Suprapubic skin (tissue), 4 donors: ENCODE data around the gene ICAM4. TPM values are rescaled to one million over a fixed set of nuclear protein-coding genes. Genes with fewer than 3 reads are reported as not detected.

Source experiments
- DNase-seq, 2 donors: peaks; one replicate each; pipeline ENCODE4 v3.0.0-alpha.2; 2019; ENCODE audit warnings: low spot score in 2 of 2
- H3K27ac ChIP-seq: fragments of 200-600 bp; sonication (generic); one replicate; pipeline ENCODE4 v1.5.1; 2019
- H3K27me3 ChIP-seq: fragments of 200-600 bp; sonication (generic); one replicate; pipeline ENCODE4 v1.5.1; 2019
- H3K36me3 ChIP-seq: fragments of 200-600 bp; sonication (generic); one replicate; pipeline ENCODE4 v1.5.1; 2019
- H3K4me1 ChIP-seq: fragments of 200-600 bp; sonication (generic); one replicate; pipeline ENCODE4 v1.5.1; 2019
- H3K4me3 ChIP-seq: fragments of 200-600 bp; sonication (generic); one replicate; pipeline ENCODE4 v1.5.1; 2019; ENCODE audit warnings: mild to moderate bottlenecking
- H3K9me3 ChIP-seq: fragments of 200-600 bp; sonication (generic); one replicate; pipeline ENCODE4 v1.5.1; 2019
- CTCF ChIP-seq, 2 donors: fragments of 200-600 bp in 1 of 2; fragments of 450-650 bp in 1 of 2; sonication (generic) in 1 of 2; IDR thresholded peaks; one replicate each; pipeline ENCODE4 v1.5.1; 2016 to 2019; ENCODE audit warnings: antibody characterized with exemption in 2 of 2, mild to moderate bottlenecking in 1 of 2, moderate library complexity in 1 of 2
- EP300 ChIP-seq: sonication (generic); formaldehyde crosslinking; IDR thresholded peaks from one replicate; pipeline ENCODE4 v1.6.1; 2017; ENCODE audit warnings: antibody characterized with exemption
- POLR2A ChIP-seq, 2 donors: fragments of 450-650 bp; IDR thresholded peaks; one replicate each; pipeline ENCODE4 v1.6.1; 2017; ENCODE audit warnings: antibody characterized with exemption in 2 of 2, mild to moderate bottlenecking in 2 of 2, moderate library complexity in 2 of 2
- POLR2AphosphoS5 ChIP-seq, 3 donors: sonication (generic); formaldehyde crosslinking; IDR thresholded peaks; one replicate each; pipeline ENCODE4 v1.6.1; 2017; ENCODE audit warnings: antibody characterized with exemption in 3 of 3
- WGBS: methylation state at CpG from one replicate; pipeline ENCODE4 v1.1.5; 2018; 5-methylcytosine and 5-hydroxymethylcytosine counted together
- total RNA-seq, 4 donors: library from RNA; depleted of rRNA; stranded (reverse); fragments of >200 nt; gene quantifications; one replicate each; pipeline ENCODE4 v1.1.0, GENCODE V29; 2016

Gene ICAM4
- total RNA-seq, 4 donors from 2014 or later: not detected

DNA sequence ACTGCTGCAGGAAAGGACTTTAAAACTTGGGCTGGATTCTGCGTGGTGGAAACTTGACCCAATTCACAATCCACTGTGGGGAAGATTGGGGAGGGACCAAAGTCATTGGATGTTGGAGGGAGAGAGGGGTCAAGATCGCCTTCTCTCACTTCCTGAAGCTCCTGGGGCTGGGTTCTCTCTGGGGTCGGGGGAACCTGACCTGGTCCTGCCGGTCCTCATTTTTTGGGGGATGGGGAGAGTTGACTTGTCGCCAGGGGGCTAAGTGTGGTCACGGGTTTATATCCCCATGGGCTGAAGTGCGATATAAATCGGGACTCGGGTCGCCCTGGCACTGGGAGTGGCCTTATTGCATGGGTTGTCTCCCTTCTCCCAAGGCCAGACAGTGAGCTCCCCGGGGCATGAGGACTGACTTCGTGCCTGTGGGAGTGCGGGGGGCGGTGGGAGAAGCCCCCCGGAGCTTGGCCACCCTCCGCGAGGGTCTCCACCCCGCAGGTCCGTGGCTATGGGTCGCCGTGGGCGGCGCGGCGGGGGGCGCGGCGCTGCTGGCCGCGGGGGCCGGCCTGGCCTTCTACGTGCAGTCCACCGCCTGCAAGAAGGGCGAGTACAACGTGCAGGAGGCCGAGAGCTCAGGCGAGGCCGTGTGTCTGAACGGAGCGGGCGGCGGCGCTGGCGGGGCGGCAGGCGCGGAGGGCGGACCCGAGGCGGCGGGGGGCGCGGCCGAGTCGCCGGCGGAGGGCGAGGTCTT lies 9.3 kb downstream of the ICAM4 start:
- TF ChIP-seq POLR2A (IDR thresholded peaks at IDR 0.05): no peak
- TF ChIP-seq POLR2AphosphoS5 (IDR thresholded peaks at IDR 0.05): no peak
- no peak for TF ChIP-seq CTCF (IDR thresholded peaks at IDR 0.05)
- no peak for TF ChIP-seq EP300
- H3K4me1 ChIP-seq: peaks cover 44% of the 10 kb centered on the region
- H3K9me3 ChIP-seq: no peaks in the 10 kb centered on the region
- DNase-seq: no peak
- H3K4me3 ChIP-seq: peak overlapping the region; percentile 39
- 14% methylated on average over 33 of the region's 58 CpGs for WGBS
- H3K36me3 ChIP-seq: no peaks in the 10 kb centered on the region
- no peak overlapping the region for H3K27ac ChIP-seq
- H3K27me3 ChIP-seq: peaks cover 70% of the 10 kb centered on the region

- H3K36me3 ChIP-seq: no peaks in the 10 kb centered on the region
- peaks cover 33% of the 10 kb centered on the region for H3K27me3 ChIP-seq
Observed at GRCh38 chr19:10299545-10300458, 13.0 kb downstream of the ICAM4 start.

GRCh38 chr19:10305139-10305806 lies 18.5 kb downstream of the ICAM4 start:
- no peak overlapping the region for H3K4me3 ChIP-seq
- no peak for TF ChIP-seq CTCF (IDR thresholded peaks at IDR 0.05)
- no peak for TF ChIP-seq POLR2AphosphoS5 (IDR thresholded peaks at IDR 0.05)
- TF ChIP-seq POLR2A (IDR thresholded peaks at IDR 0.05): no peak
- no peak for TF ChIP-seq EP300
- 82% methylated on average over 15 of the region's 17 CpGs for WGBS
- H3K27ac ChIP-seq: no peak overlapping the region
- H3K27me3 ChIP-seq: no peaks in the 10 kb centered on the region
- no peaks in the 10 kb centered on the region for H3K4me1 ChIP-seq
- H3K9me3 ChIP-seq: no peaks in the 10 kb centered on the region
- DNase-seq: no peak
- H3K36me3 ChIP-seq: peaks cover 5% of the 10 kb centered on the region

More at GRCh38 chr19:10299545-10300458, 13.0 kb downstream of the ICAM4 start:
- peaks cover 15% of the 10 kb centered on the region for H3K4me1 ChIP-seq
- H3K9me3 ChIP-seq: no peaks in the 10 kb centered on the region
- no peak for TF ChIP-seq POLR2AphosphoS5 (IDR thresholded peaks at IDR 0.05)
- TF ChIP-seq POLR2A (IDR thresholded peaks at IDR 0.05): no peak
- no peak for TF ChIP-seq CTCF (IDR thresholded peaks at IDR 0.05)
- TF ChIP-seq EP300: no peak
- no peak overlapping the region for H3K27ac ChIP-seq
- 53% methylated on average over 14 of the region's 14 CpGs for WGBS
- DNase-seq: no peak
- no peak overlapping the region for H3K4me3 ChIP-seq

DNA sequence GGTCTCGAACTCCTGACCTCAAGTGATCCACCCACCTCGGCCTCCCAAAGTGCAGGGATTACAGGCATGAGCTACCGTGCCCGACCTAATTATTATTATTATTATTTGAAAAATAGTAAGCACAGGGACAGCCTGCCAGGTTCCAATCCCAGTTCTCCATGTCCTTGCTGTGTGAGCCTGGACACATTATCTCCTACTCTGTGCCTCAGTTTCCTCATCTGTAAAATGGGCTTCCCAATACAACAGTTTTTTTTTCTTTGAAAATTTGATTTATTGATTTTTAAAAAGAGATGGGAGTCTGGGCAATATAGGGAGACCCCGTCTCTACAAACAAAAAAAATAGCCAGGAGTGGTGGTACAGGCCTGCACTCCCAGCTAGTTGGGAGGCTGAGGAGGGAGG lies 19.6 kb downstream of the ICAM4 start:
- TF ChIP-seq EP300 (no peak), CTCF (IDR thresholded peaks at IDR 0.05) (no peak), POLR2AphosphoS5 (IDR thresholded peaks at IDR 0.05) (no peak), POLR2A (IDR thresholded peaks at IDR 0.05) (no peak)
- Histone ChIP-seq H3K27ac (no peak overlapping the region), H3K4me3 (no peak overlapping the region), H3K27me3 (no peaks in the 10 kb centered on the region), H3K36me3 (peaks cover 10% of the 10 kb centered on the region), H3K4me1 (no peaks in the 10 kb centered on the region), H3K9me3 (no peaks in the 10 kb centered on the region)
- 89% methylated on average over 5 of the region's 5 CpGs for WGBS
- no peak for DNase-seq
